Ishikawa (cell line): ENCODE measurements around the gene PLCB1.

Experiments
- CEBPB ChIP-seq: IDR thresholded peaks from 2 replicates; pipeline ENCODE4 v1.6.1; 2012
- CREB1 ChIP-seq: IDR thresholded peaks from 2 replicates; pipeline ENCODE4 v1.6.1; 2012; ENCODE audit warnings: low read depth
- EGR1 ChIP-seq: IDR thresholded peaks from 2 replicates; pipeline ENCODE4 v1.6.1; 2012
- EP300 ChIP-seq: IDR thresholded peaks from 2 replicates; pipeline ENCODE4 v1.6.1; 2012; ENCODE audit warnings: borderline replicate concordance
- FOXM1 ChIP-seq: IDR thresholded peaks from 2 replicates; pipeline ENCODE4 v1.6.1; 2012; ENCODE audit warnings: low read depth, borderline replicate concordance
- NFIC ChIP-seq: IDR thresholded peaks from 2 replicates; pipeline ENCODE4 v1.6.1; 2012
- RAD21 ChIP-seq: IDR thresholded peaks from 2 replicates; pipeline ENCODE4 v1.6.1; 2012; ENCODE audit warnings: low read depth
- TAF1 ChIP-seq: IDR thresholded peaks from 2 replicates; pipeline ENCODE4 v1.6.1; 2012; ENCODE audit warnings: low read depth, mild to moderate bottlenecking
- TCF12 ChIP-seq: IDR thresholded peaks from 2 replicates; pipeline ENCODE4 v1.6.1; 2012; ENCODE audit warnings: low read depth
- TEAD4 ChIP-seq: IDR thresholded peaks from 2 replicates; pipeline ENCODE4 v1.6.1; 2012
- YY1 ChIP-seq: IDR thresholded peaks from 2 replicates; pipeline ENCODE4 v1.6.1; 2012; ENCODE audit warnings: low read depth
- ZBTB7A ChIP-seq: IDR thresholded peaks from 2 replicates; pipeline ENCODE4 v1.6.1; 2012; ENCODE audit warnings: low read depth
- TF ChIP-seq, protein P1 (sequence below): IDR thresholded peaks from 2 replicates; pipeline ENCODE4 v1.6.1; 2012
- TF ChIP-seq, protein P2 (sequence below): IDR thresholded peaks from 2 replicates; pipeline ENCODE4 v1.6.1; 2012
- TF ChIP-seq, protein P3 (sequence below): IDR thresholded peaks from 2 replicates; pipeline ENCODE4 v1.6.1; 2012; ENCODE audit warnings: low read depth, mild to moderate bottlenecking

Gene PLCB1

DNA sequence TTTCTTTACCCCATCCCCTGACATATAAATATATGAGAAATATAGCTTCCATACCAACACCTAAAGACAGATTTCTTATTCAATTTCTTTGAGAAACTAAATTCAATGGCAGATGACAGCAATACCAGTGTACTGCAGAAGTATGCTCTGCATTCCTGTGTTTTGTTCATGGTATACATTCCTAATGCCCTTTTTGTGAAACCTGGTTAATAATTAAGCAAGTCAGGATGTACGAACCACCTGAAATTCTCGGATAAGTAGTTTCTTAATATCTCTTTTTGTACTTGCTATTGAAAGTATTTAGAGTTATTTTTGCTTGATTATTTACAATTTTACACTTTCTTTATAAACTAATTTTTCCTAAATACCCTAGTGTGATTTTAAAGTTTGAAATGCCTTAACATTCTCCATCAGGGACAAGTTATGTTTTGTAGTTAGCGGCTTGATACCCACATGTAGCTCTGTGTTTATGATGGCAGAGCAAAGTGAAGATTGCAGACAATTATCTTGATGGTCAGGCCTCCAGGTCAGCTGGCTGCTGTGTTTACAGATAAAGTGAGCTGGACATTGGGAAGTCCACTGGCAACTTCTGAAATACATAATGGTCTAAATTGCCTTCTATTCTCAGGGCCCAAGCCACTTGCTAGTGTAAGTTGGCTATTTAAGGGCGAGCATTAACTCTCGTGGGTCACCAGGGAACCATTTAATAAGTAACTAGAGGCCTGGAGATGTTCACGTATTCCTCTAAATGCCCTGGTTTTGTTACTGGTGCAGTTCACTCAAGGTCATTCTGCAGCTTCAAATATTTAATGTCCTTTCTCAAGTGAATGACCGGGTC lies 58.2 kb downstream of the PLCB1 start:
- TF ChIP-seq EGR1 = no peak
- no peak for TF ChIP-seq CREB1
- no peak for TF ChIP-seq TEAD4
- TF ChIP-seq TCF12 = no peak
- TF ChIP-seq CEBPB = no peak

GRCh38 chr20:8194721-8195120 lies 62.7 kb downstream of the PLCB1 start:
- TF ChIP-seq, protein P1, sequence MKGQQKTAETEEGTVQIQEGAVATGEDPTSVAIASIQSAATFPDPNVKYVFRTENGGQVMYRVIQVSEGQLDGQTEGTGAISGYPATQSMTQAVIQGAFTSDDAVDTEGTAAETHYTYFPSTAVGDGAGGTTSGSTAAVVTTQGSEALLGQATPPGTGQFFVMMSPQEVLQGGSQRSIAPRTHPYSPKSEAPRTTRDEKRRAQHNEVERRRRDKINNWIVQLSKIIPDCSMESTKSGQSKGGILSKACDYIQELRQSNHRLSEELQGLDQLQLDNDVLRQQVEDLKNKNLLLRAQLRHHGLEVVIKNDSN = no peak
- TF ChIP-seq, protein P2, sequence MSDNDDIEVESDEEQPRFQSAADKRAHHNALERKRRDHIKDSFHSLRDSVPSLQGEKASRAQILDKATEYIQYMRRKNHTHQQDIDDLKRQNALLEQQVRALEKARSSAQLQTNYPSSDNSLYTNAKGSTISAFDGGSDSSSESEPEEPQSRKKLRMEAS = no peak
- TF ChIP-seq CREB1 (no peak), EP300 (no peak), NFIC (no peak), ZBTB7A (no peak)

- no peak for TF ChIP-seq CREB1
- TF ChIP-seq, protein P3, sequence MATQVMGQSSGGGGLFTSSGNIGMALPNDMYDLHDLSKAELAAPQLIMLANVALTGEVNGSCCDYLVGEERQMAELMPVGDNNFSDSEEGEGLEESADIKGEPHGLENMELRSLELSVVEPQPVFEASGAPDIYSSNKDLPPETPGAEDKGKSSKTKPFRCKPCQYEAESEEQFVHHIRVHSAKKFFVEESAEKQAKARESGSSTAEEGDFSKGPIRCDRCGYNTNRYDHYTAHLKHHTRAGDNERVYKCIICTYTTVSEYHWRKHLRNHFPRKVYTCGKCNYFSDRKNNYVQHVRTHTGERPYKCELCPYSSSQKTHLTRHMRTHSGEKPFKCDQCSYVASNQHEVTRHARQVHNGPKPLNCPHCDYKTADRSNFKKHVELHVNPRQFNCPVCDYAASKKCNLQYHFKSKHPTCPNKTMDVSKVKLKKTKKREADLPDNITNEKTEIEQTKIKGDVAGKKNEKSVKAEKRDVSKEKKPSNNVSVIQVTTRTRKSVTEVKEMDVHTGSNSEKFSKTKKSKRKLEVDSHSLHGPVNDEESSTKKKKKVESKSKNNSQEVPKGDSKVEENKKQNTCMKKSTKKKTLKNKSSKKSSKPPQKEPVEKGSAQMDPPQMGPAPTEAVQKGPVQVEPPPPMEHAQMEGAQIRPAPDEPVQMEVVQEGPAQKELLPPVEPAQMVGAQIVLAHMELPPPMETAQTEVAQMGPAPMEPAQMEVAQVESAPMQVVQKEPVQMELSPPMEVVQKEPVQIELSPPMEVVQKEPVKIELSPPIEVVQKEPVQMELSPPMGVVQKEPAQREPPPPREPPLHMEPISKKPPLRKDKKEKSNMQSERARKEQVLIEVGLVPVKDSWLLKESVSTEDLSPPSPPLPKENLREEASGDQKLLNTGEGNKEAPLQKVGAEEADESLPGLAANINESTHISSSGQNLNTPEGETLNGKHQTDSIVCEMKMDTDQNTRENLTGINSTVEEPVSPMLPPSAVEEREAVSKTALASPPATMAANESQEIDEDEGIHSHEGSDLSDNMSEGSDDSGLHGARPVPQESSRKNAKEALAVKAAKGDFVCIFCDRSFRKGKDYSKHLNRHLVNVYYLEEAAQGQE = no peak
- TF ChIP-seq, protein P2 = no peak
- TF ChIP-seq TAF1 = no peak
- no peak for TF ChIP-seq CEBPB
- no peak for TF ChIP-seq ZBTB7A
- TF ChIP-seq FOXM1 = no peak
- no peak for TF ChIP-seq TEAD4
- TF ChIP-seq YY1 = no peak
These were observed 64.0 kb downstream of the PLCB1 start for GRCh38 chr20:8196096-8196495.

DNA sequence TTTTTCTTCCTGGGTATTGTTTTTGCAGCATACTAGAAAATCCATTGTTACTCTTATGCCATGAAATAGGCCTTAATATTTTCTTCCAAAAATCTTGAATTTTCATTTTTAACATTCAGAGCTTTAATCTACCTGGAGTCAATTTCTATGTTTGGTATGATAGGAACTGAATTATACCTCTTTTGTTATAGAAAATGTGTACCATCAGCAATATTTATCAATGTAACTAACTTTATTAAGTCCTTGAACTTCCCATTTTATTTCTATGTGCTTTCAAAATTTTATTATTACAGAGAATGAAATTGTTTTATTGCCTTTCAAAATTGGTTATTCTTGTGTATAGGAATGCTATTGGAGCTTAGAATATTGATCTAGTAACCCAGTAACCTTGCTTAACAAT lies 68.2 kb downstream of the PLCB1 start:
- TF ChIP-seq EP300 (no peak), TEAD4 (no peak), YY1 (no peak), NFIC (no peak), TAF1 (no peak), TCF12 (no peak), RAD21 (no peak)
- TF ChIP-seq, protein P2 = no peak

DNA sequence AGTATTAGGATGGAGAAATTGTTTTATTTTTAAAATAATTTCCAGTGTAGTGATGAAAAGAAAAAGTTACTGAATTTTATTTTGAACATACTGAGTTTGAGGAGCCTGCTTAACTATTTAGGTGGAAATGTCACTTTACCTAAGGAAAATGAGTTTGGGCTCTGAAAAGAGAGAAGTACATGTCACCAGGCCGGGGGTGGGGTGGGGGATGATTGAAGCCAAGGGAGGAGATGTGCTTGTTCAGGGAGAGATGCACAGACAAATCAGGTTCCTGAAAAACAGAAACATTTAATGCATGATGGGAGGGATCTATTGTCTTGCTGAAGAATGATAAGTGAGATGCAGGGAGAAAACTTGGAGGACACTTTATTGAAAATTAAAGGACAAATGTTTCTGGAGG lies 71.3 kb downstream of the PLCB1 start:
- TF ChIP-seq ZBTB7A (no peak), TCF12 (no peak), FOXM1 (no peak), TEAD4 (no peak), EP300 (no peak), CREB1 (no peak), TAF1 (no peak), CEBPB (no peak), YY1 (no peak), EGR1 (no peak), NFIC (no peak), RAD21 (no peak)
- TF ChIP-seq, protein P1 = no peak
- TF ChIP-seq, protein P2 = no peak
- TF ChIP-seq, protein P3 = no peak

- TF ChIP-seq TAF1 (no peak), YY1 (no peak), NFIC (no peak), EGR1 (no peak), TEAD4 (no peak), CEBPB (no peak), ZBTB7A (no peak), TCF12 (no peak)
- TF ChIP-seq, protein P3 = no peak
These were observed 73.9 kb downstream of the PLCB1 start for GRCh38 chr20:8205996-8206395.
